ENCODE data around the gene MYOCD. TPM values are rescaled to one million over a fixed set of nuclear protein-coding genes. Genes with fewer than 3 reads are reported as not detected.

MYOCD gene
- total RNA-seq, 4 donors from 2014 or later = 0.29 to 1.9 (median 0.98) TPM

GRCh38 chr17:12812877-12813276, 147.2 kb downstream of the MYOCD start:
- Histone ChIP-seq H3K27me3 (no peaks in the 10 kb centered on the region), H3K4me1 (no peaks in the 10 kb centered on the region), H3K9me3 (no peaks in the 10 kb centered on the region), H3K27ac (no peak overlapping the region), H3K36me3 (no peaks in the 10 kb centered on the region), H3K4me3 (replicated peaks in 1 of 3) (no peak overlapping the region)
- no peak for DNase-seq
- WGBS, 2 donors = 78 to 81% methylated on average over 5 of the region's 5 CpGs
- no peak for TF ChIP-seq CTCF (IDR thresholded peaks at IDR 0.05)
- TF ChIP-seq POLR2A (IDR thresholded peaks at IDR 0.05) = no peak
- intact Hi-C loops (cut with DNase I) = no loop called here

- no peak overlapping the region for H3K27ac ChIP-seq
- H3K4me3 ChIP-seq (replicated peaks in 1 of 3) = no peak overlapping the region
- WGBS, 2 donors = 95 to 96% methylated on average over 9 of the region's 9 CpGs
- H3K36me3 ChIP-seq = no peaks in the 10 kb centered on the region
- H3K9me3 ChIP-seq = no peaks in the 10 kb centered on the region
- TF ChIP-seq CTCF (IDR thresholded peaks at IDR 0.05) (no peak), POLR2A (IDR thresholded peaks at IDR 0.05) (no peak)
- no peak for DNase-seq
- H3K4me1 ChIP-seq = no peaks in the 10 kb centered on the region
- intact Hi-C loops (cut with DNase I) = no loop called here
- no peaks in the 10 kb centered on the region for H3K27me3 ChIP-seq
Observed at GRCh38 chr17:12813664-12814063, 148.0 kb downstream of the MYOCD start.

GRCh38 chr17:12814718-12815117, 149.0 kb downstream of the MYOCD start:
- H3K27ac ChIP-seq = no peak overlapping the region
- no peak overlapping the region for H3K4me3 ChIP-seq (replicated peaks in 1 of 3)
- H3K4me1 ChIP-seq = no peaks in the 10 kb centered on the region
- WGBS, 2 donors = 78 to 82% methylated on average over 2 of the region's 2 CpGs
- intact Hi-C loops (cut with DNase I) = no loop called here
- H3K9me3 ChIP-seq = no peaks in the 10 kb centered on the region
- H3K27me3 ChIP-seq = no peaks in the 10 kb centered on the region
- TF ChIP-seq POLR2A (IDR thresholded peaks at IDR 0.05) = no peak
- no peak for TF ChIP-seq CTCF (IDR thresholded peaks at IDR 0.05)
- no peak for DNase-seq
- no peaks in the 10 kb centered on the region for H3K36me3 ChIP-seq

- DNase-seq = no peak
- Histone ChIP-seq H3K9me3 (no peaks in the 10 kb centered on the region), H3K36me3 (no peaks in the 10 kb centered on the region), H3K27ac (no peak overlapping the region), H3K4me3 (replicated peaks in 1 of 3) (no peak overlapping the region), H3K27me3 (no peaks in the 10 kb centered on the region), H3K4me1 (no peaks in the 10 kb centered on the region)
- intact Hi-C loops (cut with DNase I) = no loop called here
- 77 to 78% methylated on average over 3 of the region's 3 CpGs for WGBS, 2 donors
- no peak for TF ChIP-seq POLR2A (IDR thresholded peaks at IDR 0.05)
Observed at GRCh38 chr17:12815642-12816141, 150.0 kb downstream of the MYOCD start.

Other genes with a start within 250 kb of the MYOCD start
- 10 to 100 TPM; 10.9 to 22.0 (median 18.7) TPM for gene ARHGAP44, start 123.6 kb downstream of the MYOCD start, total RNA-seq